Mucosa of stomach (tissue), 1 donor: Measurements from ENCODE around the gene TTYH1.
"Not testable (repeated sequence)": the region's sequence is repeated elsewhere in the genome, so short reads cannot be mapped to it uniquely, and the experiment has no call there.

Experiments
- H3K27me3 ChIP-seq: one replicate; pipeline ENCODE4 v1.7.0; 2013; ENCODE audit warnings: mild to moderate bottlenecking, low read length; ENCODE audit not compliant: control insufficient read depth, insufficient read depth
- H3K36me3 ChIP-seq: one replicate; pipeline ENCODE4 v1.7.0; 2013; ENCODE audit warnings: low read length; ENCODE audit not compliant: control insufficient read depth, insufficient read depth
- H3K4me1 ChIP-seq: one replicate; pipeline ENCODE4 v1.7.0; 2013; ENCODE audit warnings: mild to moderate bottlenecking, low read length; ENCODE audit not compliant: control insufficient read depth, insufficient read depth
- H3K4me3 ChIP-seq: one replicate; pipeline ENCODE4 v1.7.0; 2013; ENCODE audit warnings: low read length
- H3K9ac ChIP-seq: one replicate; pipeline ENCODE4 v1.7.0; 2013; ENCODE audit warnings: mild to moderate bottlenecking, low read length, moderate library complexity
- H3K9me3 ChIP-seq: one replicate; pipeline ENCODE4 v1.7.0; 2013; ENCODE audit warnings: mild to moderate bottlenecking, low read length, moderate library complexity; ENCODE audit not compliant: control insufficient read depth
- donor health status: Pancreatic carcinoma.

TTYH1 gene

GRCh38 chr19:54415208-54415900 is at the start of gene TTYH1:
TSS of gene TTYH1 (plus strand) at chr19:54415464. CDS start at chr19:54415553, 89 bp downstream.
- Histone ChIP-seq H3K36me3 (no peaks in the 10 kb centered on the region), H3K4me3 (no peak within 1 kb of the TSS), H3K4me1 (no peaks in the 10 kb centered on the region)

DNA sequence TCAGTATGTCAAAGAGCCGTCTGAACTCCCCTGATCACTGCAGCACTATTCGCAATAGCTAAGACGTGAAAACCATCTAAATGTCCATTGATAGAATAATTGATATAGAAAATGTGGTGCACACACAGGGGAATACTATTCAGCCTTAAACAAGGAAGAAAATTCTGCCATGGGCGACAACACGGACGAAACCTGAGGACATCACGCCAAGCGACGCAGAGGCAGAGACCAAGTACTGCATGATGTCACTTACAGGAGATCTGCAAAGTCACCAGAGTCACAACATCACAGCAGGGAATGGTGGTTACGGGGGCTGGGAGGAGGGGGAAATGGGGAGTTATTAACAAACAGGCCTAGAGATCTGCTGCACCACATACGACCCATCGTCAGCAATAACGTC is 49.5 kb upstream of the TTYH1 start:
- not testable (repeated sequence) for H3K9ac ChIP-seq, H3K36me3 ChIP-seq, H3K9me3 ChIP-seq, H3K27me3 ChIP-seq, H3K4me1 ChIP-seq, H3K4me3 ChIP-seq

More at GRCh38 chr19:54415208-54415900, at the start of gene TTYH1:
- Histone ChIP-seq H3K9ac (no peak within 1 kb of the TSS), H3K27me3 (peaks cover 57% of the 10 kb centered on the region), H3K9me3 (no peaks in the 10 kb centered on the region)

DNA sequence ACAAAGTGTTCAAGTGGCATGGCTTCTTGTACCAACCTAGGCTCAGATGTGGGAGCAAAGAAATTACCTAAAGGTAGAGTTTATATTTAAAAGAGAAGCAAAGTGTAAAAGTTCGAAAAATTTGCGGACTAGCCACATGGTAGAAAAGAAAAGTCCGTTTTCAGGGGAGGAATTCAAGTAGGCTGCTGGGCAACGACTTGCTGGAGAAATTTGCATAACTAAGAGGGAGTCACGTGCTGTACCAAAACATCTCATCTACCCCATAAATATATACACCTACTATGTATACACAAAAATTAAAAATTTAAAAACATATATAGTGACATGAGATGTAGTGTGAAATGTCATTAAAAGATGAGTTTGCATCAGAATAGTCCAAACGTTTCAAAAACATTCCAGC is 48.5 kb upstream of the TTYH1 start:
- Histone ChIP-seq H3K36me3 (no peaks in the 10 kb centered on the region), H3K4me3 (no peak overlapping the region), H3K9ac (no peak overlapping the region), H3K9me3 (no peaks in the 10 kb centered on the region), H3K27me3 (no peaks in the 10 kb centered on the region), H3K4me1 (no peaks in the 10 kb centered on the region)

DNA sequence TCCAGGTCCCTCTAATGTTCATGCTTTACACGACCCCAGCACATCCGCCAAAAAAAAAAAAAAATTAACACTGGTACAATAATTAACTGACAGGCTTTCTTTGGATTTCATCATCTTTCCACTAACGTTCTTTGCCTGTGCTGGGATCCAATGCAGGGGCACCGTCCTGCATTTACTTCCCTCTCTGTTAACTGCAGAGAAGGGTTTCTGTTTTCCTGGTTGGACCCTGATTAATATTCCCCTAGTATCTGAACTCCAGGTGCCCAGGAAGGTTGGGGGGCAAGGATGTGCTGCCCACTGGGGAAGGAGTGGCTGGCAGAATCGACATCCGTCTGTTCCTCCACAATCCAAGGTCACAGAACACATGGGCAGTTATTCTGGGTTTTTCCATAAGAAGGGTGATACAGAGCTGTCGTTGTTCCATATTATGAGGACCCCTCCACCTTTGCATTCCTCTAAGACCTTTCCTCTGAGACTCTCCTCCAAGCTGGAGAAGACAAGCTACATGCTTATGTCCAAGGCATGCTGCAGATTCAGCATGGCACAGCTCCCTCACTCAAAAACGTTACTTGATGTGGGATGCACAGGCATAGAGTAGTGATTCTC is 46.1 kb upstream of the TTYH1 start:
- Histone ChIP-seq H3K9me3 (no peaks in the 10 kb centered on the region), H3K27me3 (no peaks in the 10 kb centered on the region), H3K36me3 (no peaks in the 10 kb centered on the region), H3K4me3 (no peak overlapping the region), H3K9ac (no peak overlapping the region), H3K4me1 (no peaks in the 10 kb centered on the region)

- H3K9ac ChIP-seq, H3K9me3 ChIP-seq, H3K36me3 ChIP-seq, H3K4me3 ChIP-seq, H3K27me3 ChIP-seq, H3K4me1 ChIP-seq: not testable (repeated sequence)
Observed at GRCh38 chr19:54369688-54370433, 45.4 kb upstream of the TTYH1 start.

DNA sequence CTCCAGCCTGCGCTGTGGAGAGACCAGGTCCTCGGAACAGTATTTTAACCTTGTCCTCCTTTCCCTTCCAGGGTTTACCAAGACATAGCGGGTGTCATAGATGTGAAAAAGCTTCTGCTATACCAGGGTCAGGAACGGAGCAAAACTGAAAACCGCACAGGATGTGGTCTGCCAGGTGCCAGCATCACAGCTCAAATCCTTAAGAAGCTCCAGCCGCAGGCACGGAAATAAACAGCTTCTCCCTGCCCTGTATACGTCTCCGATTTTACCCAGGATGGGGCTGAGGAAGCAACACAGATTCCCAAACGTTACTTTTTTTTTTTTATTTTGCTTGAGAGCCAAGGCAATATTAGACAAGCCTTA is 44.8 kb upstream of the TTYH1 start:
- H3K4me1 ChIP-seq, H3K9me3 ChIP-seq, H3K36me3 ChIP-seq, H3K9ac ChIP-seq, H3K27me3 ChIP-seq, H3K4me3 ChIP-seq: not testable (repeated sequence)

- H3K36me3 ChIP-seq, H3K27me3 ChIP-seq, H3K9ac ChIP-seq, H3K4me1 ChIP-seq, H3K4me3 ChIP-seq, H3K9me3 ChIP-seq: not testable (repeated sequence)
Observed at GRCh38 chr19:54371453-54371852, 43.8 kb upstream of the TTYH1 start.

DNA sequence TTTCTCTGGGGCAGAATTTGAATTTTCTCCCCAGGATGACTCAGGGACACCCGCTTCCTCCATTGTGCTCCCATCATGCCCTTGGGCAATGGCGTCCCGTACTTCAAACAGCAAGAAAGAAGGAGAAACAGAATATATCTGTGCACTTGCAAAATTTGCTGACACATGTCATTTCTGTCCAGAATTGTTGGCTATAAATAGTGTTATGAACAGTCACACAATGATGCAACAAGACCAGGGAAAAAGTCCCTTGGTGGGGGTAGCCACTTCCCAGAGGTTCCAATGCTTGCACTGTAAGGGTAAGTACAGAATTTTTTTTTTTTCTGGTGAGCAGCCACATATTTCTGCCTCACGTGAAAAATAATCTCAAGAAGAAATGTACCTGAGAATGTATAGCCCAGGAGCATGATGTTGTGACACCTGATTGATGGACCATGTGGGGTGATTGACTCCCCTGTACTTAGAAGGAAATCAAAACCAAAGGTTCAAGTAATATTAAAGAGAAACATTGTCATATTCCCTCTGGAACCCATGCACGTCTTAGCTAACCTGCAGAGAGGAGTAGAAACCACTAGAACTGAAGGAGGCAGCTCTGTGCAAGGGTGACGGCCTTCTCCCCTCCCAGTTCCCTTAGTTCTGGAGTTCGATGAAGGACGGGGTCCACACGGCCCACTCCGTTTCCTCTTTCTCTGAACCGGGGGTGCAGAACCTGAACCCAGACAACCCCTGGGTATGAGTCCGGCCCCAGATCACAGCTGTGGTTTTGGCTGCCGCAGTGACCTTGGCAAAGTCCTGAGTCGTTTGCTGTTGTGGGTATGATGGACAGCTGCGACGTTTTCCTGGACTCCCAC is 41.3 kb upstream of the TTYH1 start:
- Histone ChIP-seq H3K4me1 (no peaks in the 10 kb centered on the region), H3K27me3 (no peaks in the 10 kb centered on the region), H3K9me3 (no peaks in the 10 kb centered on the region), H3K36me3 (no peaks in the 10 kb centered on the region), H3K4me3 (no peak overlapping the region), H3K9ac (no peak overlapping the region)

DNA sequence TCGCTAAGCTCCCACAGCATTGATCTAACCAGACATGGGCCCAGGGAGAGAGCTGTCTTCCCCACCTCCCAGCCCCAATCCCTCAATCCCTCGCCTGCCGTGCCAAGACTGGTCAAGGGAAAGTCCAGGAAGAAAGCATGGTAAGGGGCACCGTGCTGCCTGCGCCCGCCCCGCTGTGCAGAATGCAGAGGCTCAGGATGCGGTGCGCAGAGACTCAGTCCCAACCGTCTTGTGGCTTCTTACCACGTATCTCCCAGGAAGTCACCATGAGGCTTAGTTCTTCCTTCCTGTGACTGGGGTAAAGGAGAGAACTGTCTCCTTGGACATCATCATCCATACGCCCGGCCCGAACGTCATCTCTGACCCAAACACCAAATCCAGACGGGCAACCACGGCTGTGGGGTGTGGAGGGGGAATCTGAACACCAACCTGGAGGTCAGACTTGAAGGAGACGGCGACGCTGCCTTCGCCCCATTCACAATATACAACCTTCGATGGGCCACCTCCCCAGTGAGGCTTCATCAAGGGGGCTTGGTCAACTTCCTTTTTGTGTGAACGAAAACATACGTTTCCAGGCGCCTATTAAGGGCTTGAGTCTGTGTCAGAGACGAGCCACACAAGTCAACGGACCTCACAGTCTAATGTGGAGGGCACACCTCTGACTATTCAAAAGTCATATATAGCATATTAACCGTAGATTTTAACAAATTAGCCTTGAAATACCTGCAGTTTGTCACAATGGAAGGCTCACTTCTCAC is 39.9 kb upstream of the TTYH1 start:
- not testable (repeated sequence) for H3K36me3 ChIP-seq, H3K27me3 ChIP-seq, H3K4me1 ChIP-seq, H3K9me3 ChIP-seq, H3K9ac ChIP-seq, H3K4me3 ChIP-seq

DNA sequence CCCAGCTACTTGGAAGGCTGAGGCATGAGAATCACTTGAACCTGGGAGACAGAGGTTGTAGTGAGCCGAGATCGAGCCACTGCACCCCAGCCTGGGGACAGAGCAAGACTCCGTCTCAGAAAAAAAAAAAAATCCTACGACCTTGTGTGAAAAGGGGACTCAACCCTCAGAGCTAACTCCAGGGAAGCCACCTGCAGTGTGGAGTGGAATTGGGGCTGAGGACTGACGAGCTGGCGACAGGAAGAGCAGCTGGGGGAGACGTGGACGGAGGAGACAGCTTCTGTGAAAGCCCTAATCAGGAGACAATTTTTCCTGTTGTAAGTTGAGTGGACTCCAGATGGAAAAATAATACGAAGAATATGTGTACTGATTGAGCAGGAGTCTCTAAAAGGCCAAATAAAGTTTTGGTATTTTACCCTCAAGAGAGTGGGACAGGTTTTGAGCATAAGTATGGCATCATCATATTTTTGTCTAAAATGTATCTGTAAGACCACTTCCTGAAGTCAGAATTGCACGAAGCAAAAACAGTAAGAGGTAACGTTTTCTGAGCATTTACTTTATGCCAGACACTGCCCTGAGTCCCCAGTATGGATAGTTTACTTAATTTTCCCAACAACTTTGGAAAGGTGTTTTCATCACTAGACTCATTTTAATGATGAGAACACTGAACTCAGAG is 38.5 kb upstream of the TTYH1 start:
- no peaks in the 10 kb centered on the region for H3K9me3 ChIP-seq
- H3K36me3 ChIP-seq = no peaks in the 10 kb centered on the region
- H3K4me1 ChIP-seq = no peaks in the 10 kb centered on the region
- H3K27me3 ChIP-seq = no peaks in the 10 kb centered on the region
- H3K9ac ChIP-seq = no peak overlapping the region
- H3K4me3 ChIP-seq = no peak overlapping the region

- H3K36me3 ChIP-seq = no peaks in the 10 kb centered on the region
- H3K9ac ChIP-seq = no peak overlapping the region
- H3K9me3 ChIP-seq = no peaks in the 10 kb centered on the region
- H3K4me3 ChIP-seq = no peak overlapping the region
- no peaks in the 10 kb centered on the region for H3K4me1 ChIP-seq
- H3K27me3 ChIP-seq = no peaks in the 10 kb centered on the region
Observed at GRCh38 chr19:54379187-54379678, 36.0 kb upstream of the TTYH1 start.
